ENCODE data around the gene ZBTB2. TPM values are rescaled to one million over a fixed set of nuclear protein-coding genes. Genes with fewer than 3 reads are reported as not detected.
"Not testable (repeated sequence)": the region's sequence is repeated elsewhere in the genome, so short reads cannot be mapped to it uniquely, and the experiment has no call there.

ZBTB2 gene
- polyA plus RNA-seq, 12 donors, result 10.1 to 18.3 (median 11.9) TPM; not detected in 1

DNA sequence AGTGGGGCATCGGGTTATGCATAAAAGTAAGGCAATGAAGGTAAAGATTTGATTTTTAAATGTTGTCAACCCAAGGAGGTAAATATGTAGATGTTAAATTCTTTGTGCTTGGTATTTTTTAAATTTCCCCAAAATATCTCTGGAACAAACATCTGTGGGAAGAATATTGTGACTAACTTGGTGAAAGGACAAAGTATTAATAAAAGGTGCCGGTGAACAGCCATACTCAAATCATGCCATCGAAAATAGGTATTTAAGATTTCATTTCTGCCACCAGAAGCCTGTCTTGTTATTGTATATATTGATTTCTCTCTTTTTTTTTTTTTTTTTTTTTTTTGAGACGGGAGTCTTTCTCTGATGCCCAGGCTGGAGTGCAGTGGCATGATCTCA, 12.6 kb upstream of the ZBTB2 start:
- no peak for DNase-seq

DNA sequence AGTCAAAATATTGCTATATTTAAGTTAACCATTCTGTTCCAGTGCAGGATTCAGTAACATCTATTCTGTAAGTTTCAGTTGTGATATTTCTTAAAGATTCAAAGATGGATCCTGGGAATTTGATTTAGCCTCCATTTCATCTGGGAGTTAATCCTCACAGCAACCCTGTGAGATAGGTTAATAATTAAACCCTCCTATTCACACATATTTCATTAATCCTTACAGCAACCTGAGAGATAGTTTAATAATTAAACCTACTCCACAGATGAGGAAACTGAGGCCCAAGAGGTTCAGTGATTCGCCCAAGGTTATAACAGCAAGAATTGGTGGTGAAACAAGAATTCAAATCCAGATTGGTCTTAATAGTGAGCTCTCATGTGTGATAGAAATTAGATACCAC, 10.9 kb upstream of the ZBTB2 start:
- no peak for DNase-seq

DNA sequence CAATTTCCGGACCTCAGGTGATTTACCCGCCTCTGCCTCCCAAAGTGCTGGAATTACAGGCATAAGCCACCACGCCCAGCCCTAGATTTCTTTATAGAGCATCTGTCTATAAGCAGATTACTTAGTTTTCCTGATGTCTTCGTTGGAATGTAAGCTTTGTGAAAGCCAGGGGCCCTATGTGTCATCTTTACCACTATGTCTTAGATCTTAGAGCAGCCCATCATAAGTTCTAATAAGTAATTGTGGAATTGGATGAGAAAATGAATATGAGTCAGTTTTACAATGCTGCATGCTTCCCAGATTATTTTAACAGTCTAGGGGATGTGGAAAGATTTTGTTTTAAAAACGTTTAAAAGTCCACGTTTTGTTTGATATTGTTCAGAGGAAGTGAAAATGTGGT, 9.1 kb upstream of the ZBTB2 start:
- no peak for DNase-seq

DNA sequence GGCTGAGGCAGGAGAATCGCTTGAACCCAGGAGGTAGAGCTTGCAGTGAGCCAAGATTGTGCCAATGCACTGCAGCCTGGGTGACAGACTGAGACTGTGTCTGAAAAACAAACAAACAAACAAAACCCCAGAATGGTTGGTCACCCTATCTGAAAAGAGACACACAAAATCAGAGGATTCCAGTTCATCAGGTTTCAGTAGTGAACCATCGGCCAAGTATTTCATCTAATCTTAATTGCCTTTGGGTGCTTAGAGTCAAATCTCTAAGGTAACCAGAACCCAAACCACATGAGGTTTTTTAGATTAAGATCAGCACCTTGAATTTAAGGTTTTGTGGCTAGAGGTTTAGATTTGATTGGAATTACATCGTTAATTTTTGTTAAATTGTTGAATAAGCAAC, 8.3 kb upstream of the ZBTB2 start:
- no peak for DNase-seq

DNA sequence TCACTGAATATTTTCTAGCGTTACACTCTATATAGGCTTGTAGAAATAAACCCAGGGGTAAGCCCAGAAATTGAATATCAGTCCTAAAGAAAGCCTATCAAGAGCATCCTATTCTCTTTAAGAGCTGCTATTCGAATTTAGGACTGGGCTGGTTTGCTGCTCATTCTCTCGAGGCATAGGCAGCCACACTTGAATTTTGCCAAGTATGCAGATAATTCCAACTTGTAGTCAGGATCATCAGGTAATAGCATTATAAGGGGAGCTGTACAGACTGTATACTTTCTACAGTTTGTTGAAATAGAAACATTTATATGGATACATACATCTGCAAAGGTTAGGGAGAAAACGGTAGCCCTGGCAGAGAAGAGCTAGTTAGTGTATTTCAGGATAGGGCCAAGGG, 2.1 kb upstream of the ZBTB2 start:
- DNase-seq, result no peak

DNA sequence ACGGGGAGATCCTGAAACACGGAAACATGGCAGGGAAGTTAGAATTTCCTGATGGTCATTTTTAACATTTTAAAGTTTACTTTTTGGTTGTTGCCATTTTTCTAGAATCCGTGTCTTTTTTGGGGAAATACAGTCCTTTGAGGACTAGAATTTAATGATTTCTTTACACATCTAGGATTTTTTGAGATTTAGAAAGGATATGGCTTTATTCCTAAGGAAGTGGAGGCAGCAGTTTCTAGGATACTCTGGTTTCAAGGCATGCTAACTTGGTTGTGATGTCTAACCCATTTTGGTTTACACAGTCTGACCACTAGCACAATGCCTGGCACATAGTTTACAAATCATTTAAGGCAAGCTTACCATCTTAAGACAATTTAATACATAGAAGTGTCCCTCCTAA, 1.1 kb upstream of the ZBTB2 start:
- DNase-seq, result no peak

DNA sequence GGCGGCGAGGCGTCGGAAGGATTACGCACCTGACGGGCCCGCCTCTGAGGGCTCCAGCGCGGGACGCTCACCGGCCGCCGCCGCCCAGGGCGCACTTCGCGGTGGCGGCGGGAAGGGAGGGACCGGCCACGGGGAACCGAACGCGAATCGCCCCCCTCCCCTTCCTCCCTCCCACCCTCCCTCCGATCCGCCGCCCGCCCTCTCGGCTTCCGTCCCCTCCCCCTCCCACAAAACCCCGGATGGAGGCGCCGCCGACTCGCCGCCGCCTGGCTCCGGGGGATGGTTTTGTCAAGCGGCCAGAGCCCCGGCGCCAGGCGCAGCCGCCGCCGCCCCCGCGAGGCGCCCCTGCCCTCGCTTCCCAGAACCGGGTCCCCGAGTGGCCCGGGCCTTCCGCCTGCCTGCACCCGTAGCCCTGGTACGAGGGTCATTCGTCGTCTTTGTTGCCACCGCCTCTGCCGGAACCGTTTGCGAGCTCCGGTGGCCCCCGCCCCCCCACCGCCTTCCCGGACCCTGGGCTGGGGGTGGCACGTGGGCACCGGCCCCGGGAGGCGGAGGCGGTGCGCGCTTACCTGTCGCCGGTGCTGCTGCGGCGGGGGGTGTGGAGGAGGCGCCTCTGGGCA, 398 bp downstream of the ZBTB2 start:
- peak; percentile 76 for DNase-seq

DNA sequence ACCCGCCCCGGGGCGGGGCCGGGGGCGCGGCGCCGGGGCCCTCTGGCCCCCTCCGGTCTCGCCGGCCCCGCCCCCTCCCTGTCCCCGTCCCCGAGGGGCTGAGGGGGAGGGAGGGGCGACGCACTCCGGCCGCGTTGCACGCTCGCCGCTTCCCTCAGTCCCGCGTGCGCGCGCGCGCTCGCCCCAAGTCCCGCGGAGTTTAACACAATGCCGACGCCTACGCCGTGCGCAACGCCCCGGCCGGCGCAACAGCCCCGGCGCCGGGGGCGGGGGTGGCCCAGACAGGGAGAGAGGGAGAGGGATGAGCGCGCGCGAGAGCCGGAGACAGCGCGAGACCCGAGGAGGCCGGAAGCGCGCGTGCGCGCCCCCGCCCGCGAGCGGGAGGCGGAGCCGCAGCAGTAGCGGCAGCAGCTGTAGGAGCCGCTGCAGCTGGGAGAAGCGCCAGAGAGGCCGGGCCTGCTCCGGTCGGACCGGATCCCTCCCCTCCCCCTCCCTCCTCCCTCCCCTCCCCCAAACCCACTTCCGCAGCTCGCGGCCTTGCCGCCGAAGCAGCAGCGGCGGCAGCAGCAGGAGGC, 996 bp downstream of the ZBTB2 start:
- peak; percentile 98 for DNase-seq

DNA sequence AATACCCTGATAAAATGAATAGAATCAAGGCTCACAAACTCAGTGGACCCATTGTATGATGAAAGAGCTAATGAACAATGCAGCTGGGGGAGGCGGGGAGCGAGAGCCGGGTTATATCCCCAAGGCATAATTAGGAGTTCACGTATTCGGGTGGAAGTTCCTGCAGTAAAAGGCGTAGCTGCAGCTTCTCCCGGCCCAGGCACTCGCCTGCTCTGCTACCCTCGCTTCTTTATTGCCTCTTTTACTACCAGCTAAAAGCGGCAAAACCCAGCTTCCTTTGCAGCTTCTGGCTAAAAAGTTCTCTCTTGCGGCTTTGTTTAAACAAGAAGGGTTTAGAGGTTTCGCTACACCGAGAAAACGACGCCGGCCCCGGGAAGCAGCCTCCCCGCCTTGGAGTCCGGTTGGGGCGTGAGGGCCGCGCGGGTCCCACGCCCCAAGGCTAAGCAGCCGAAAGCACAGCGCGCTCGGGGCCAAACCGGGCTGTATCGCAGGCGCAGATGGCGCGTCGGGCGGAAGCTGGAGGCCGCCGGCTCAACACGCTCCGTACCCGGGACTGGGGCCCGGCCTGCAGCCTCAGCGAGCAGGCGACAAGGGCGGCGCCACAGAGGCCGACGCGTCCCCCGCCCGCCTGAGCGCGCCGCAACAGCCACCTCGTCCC, 1.6 kb downstream of the ZBTB2 start:
- peak; percentile 76 for DNase-seq

DNA sequence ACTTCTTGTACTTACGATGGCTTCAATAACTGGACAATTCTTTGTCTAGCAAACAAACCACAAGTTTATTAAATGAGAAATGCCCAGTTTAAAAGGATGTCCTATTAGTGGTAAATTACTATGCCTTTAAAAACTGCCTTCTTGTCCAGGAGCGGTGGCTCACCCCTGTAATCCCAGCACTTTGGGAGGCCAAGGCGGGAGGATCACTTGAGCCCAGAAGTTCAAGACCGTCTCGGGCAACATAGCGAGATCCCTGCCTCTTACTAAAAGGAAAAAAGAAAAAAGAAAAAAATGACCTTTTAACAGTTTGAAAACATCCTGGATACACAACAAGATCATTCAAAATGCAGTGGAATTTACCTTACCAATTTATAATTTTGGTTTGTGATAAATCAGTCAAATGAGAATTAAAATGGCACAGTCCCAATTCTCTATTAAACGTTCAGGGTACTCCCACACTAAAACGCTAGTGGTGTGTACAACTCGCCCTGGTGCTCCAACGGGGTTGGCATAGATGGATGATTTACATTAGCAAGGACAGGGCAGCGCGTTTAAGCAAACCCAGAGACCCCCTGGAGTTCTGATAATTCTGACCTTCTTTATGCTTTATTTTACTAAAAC, 2.3 kb downstream of the ZBTB2 start:
- no peak for DNase-seq

DNA sequence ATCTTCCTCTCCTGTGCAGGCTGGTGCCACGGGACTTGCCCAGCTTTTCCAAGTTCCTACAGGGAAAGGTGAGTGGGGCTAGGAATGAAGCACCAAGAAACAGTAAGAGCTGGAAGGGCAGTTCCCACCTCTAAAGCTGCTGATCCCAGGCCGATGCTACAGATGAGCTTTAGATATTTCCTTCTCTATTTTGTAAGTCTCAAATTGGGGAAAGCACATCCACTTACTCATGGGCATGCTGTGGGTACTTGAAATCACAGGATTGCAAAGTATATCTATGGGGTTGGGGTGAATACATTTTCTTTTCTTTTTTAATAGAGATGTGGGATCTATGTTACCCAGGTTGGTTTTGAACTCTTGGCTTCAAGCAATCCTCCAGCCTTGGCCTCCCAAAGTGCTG, 3.1 kb downstream of the ZBTB2 start:
- DNase-seq, result no peak

DNA sequence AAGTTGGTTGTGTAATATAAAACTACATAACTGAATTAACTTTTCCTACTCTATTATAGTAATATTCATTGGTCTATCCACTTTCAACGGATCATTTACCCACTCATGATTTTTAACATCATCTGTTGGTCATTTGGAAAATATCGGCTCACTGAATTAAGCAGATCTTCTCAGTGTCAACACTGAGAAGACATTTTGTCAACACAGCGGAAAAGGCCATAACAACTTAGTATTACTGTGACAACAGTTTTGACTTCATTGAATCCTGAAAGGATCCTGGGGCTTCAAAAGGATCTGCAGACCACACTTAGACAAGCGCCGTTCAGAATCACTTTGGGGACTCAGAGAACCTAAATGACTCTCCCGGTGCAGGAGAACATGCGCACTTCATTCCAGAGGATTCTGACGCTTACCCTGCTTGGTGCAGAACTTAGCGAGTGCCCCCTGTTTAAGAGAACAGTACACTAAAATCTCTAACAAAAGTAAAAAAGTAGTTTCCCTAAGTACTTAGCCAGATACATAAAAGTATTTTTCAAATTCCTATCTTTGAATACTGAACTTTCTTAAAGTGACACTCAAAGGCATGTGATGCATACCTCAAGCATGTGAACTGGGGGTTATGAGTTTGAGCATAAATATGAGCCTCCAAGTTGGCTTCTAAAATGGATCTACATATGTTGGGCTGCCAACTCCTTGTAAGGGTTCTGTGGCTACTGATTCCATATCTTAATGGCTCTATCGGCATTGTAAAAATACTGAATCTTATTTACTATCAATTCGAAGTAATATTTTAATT, 4.0 kb downstream of the ZBTB2 start:
- no peak for DNase-seq

DNA sequence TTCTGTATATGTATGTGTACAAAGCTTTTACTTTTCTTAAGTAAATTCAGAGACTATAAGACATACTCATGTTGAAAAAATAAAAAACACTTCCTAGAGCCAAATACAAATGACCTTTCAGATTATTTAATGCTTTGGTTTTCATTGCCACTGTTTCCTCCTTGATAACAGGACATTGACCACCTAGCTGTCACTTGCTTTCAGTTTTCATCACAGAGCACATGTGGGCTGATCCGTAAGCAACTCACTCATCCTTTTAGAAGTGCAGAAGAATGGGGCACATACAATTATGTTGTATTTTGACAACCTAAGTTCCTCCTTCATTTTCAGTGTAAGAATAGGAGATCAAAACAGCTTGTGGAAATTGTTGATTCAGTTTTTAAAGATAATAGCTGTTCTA, 6.2 kb downstream of the ZBTB2 start:
- no peak for DNase-seq

DNA sequence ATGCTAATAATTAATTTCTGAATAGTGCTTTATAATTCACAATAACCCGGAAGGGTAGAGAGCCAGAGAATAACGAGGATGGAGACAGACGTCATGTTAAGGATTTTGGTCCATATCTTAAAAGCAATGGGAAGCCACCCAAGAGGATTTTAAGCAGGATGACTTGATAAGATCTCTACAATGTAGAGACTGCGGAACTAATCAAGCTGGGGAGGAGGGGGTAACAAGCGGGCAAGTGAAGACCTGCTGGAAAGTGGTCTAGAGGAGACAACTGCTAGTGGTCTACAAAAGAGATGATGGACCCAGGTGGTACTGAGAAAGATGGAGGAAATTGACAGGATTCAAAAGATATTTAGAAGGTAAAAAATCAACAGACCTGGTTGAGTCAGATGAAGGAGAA, 7.2 kb downstream of the ZBTB2 start:
- no peak for DNase-seq

DNA sequence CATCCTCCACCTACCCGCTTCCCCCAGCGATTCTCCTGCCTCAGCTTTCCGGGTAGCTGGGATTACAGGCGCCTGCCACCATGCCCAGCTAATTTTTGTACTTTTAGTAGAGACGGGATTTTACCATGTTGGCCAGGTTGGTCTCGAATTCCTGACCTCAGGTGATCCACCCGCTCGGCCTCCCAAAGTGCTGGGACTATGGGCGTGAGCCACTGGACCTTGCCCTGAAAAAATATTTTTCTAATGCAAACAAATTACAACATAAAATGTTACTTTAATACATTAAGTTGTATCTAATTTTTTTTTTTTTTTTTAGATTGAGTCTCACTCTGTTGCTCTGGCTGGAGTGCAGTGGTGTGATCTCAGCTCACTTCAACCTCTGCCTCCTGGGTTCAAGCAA, 8.7 kb downstream of the ZBTB2 start:
- not testable (repeated sequence) for DNase-seq

DNA sequence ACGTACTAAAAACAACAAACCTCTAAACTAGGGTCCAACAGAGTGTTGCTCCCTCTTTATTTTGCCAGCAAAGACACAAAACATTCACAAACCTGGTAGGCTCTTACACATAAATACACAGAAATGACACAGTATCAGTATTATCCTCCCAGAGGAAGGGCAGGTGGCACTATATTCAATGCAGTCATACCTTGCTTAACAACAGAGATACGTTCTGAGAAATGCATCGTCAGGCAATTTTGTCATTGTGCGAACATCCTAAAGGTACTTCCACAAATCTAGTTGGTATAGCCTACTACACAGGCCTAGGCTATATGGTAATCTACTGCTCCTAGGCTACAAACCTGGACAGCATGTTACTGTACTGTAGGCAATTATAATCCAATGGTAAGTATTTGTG, 9.6 kb downstream of the ZBTB2 start:
- DNase-seq, result no peak

DNA sequence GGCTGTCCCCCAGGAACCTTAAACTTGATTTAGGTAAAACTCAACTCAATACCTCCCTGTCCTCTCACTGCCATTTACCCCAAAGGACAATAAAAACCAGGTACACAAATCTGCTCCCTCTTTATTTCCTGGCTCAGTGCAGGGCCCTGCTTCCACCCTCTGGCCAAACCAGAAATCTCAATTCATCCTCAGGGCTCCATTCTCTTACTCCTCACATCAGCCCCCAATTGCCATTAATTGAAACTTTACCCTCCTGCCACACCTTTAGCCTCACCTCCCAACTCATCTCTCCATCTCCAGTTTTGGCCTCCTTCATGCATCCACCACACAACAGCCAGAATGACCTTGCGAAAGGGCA, 10.5 kb downstream of the ZBTB2 start:
- no peak for DNase-seq

DNA sequence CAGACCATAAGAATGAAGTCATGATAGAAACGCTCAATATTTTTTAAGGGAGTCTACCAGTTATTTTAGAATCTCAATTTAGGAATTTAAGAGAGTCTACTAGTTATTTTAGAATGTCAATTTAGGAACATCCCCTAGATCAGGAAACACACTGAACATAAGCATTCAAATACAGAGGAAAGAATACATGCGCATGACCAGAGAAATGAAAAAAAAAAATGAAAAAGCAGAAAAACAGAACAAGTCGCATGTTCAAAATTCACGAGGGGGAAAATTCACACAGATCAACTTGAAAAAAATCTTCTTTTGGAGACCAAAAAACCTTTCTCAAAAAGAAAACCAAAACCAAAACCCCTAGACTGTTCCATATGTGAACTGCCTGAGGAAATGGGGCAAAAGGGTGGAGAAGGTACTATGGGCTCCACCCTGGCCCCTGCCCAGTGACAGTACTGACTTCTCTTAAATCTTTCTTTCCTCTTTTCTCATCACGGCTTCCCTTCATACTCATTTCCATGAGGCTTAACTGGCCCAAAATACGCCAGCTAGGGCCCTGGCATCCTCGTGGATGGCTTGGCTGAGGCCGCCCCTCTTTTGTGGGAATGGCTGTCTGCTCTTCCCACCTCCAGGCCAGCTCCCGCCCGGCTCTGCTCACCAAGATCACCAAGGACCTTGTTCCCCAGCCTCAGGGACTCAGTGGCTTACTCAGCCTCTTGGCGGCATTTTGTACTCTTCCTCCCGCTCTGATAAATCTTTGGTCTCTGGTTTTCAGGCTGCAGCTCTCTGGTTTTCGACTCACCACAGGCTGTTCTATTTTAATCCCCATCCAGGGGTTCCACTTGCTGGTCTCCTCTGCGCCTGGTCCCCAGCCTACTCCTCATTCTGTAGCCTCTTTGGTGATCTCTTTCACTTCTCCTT, 11.2 kb downstream of the ZBTB2 start:
- DNase-seq, result no peak

DNA sequence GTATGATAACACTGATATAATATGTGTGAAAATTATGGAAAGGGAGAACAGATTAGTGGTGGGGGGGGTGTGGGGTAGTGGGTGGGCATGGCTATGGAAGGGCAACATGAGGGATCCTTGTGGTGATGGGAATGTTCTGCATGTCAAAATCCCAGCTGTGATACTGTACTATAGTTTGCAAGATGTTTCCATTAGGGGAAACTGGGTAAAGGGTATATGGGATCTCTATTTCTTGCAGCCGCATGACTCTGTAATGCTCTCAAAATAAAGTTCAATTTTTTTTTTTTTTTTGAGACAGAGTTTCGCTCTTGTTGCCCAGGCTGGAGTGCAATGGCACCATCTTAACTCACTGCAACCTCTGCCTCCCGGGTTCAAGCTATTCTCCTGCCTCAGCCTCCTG, 14.3 kb downstream of the ZBTB2 start:
- DNase-seq, result no peak

DNA sequence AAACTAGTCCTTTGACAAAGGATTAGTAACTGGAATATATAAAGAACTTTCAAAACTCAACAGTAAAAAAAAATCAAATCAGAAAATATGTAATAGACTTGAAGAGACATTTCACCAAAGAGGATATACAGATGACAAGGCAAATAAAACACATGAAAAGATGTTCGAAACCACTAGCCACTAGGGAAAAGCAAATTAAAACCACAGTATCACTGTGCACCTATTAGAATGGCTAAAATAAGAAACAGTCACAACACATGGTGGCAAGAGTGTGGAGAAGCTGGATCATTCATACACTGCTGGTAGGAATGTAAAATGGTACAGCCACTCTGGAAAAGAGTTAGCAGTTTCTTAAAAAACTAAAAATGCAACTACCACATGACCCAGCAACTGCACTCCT, 14.9 kb downstream of the ZBTB2 start:
- DNase-seq, result no peak

DNA sequence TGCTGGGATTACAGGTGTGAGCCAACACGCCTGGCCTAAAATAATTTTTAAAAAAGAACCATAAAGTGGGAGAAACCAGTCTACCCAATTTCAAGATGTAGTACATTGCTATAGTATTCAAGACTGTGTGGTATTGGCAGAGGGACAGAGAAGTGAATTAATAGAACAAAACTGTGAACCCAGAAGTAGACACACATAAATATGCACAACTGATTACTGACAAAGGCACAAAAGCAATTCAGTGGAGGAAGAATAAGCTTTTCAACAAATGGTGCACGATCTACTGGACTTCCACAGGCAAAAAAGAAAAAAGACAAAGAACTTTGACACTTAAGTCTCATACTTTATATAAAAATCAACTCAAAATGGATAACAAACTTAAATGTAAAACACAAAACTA, 15.5 kb downstream of the ZBTB2 start:
- DNase-seq, result no peak

All from muscle of arm (tissue), 12 donors.